ENCODE results near the gene SELENOT. TPM values are rescaled to one million over a fixed set of nuclear protein-coding genes. Genes with fewer than 3 reads are reported as not detected.
"Not testable (repeated sequence)": the region's sequence is repeated elsewhere in the genome, so short reads cannot be mapped to it uniquely, and the experiment has no call there.

SELENOT gene
- polyA plus RNA-seq, 3 donors: 210 to 549 (median 492) TPM

- Histone ChIP-seq H3K36me3 (replicated peaks in 1 of 2; ENCODE audit: control insufficient read depth in 1 of 2, insufficient read depth in 2 of 2, low read length in 2 of 2) (peaks cover 22 to 37% of the 10 kb centered on the region in 2 donors), H3K79me2 (ENCODE audit: insufficient read depth, low read length) (peaks cover 69% of the 10 kb centered on the region), H4K20me1 (ENCODE audit: insufficient read depth, low read length) (peaks cover 85% of the 10 kb centered on the region), H3K27me3 (ENCODE audit: control insufficient read depth in 2 of 2, insufficient read depth in 2 of 2, low read length in 2 of 2) (no peaks in the 10 kb centered on the region), H3K4me1 (ENCODE audit: control insufficient read depth in 1 of 2, insufficient read depth in 2 of 2, low read length in 2 of 2) (no peaks in the 10 kb centered on the region), H3K27ac (ENCODE audit: low read depth in 1 of 2, low read length in 2 of 2) (no peak overlapping the region), H3K4me3 (replicated peaks in 1 of 3; ENCODE audit: low read depth in 2 of 3, low read length in 3 of 3) (no peak overlapping the region), H3K4me2 (replicated peaks; ENCODE audit: extremely low read depth, low read length, poor library complexity, severe bottlenecking) (no peak overlapping the region), H3K9me3 (replicated peaks in 1 of 2; ENCODE audit: control insufficient read depth in 1 of 2, insufficient read depth in 1 of 2, low read length in 2 of 2) (no peaks in the 10 kb centered on the region), H3K9ac (ENCODE audit: insufficient read depth, low read length, poor library complexity, severe bottlenecking) (no peak overlapping the region), H2AFZ (ENCODE audit: insufficient read depth, low read depth, low read length, poor library complexity, severe bottlenecking) (no peak overlapping the region)
- TF ChIP-seq CTCF (IDR thresholded peaks at IDR 0.05): no peak
- H3K27me3 Mint-ChIP-seq (ENCODE audit: low read depth in 3 of 3): no peaks in the 10 kb centered on the region
- 100% methylated on average over 1 of the region's 7 CpGs for WGBS (ENCODE audit: insufficient coverage)
- H3K36me3 Mint-ChIP-seq: peaks cover 30 to 35% of the 10 kb centered on the region in 2 donors
- H3K4me3 Mint-ChIP-seq: no peak overlapping the region
- peaks cover 12% of the 10 kb centered on the region for H3K4me1 Mint-ChIP-seq
- peaks cover 0 to 1% (median 0%) of the 10 kb centered on the region in 7 donors for H3K9me3 Mint-ChIP-seq
- DNase-seq: no peak
- H3K27ac Mint-ChIP-seq: peak overlapping the region in 2 of 7 donors; percentile 26 to 68
- intact Hi-C loops (cut with micrococcal nuclease): no loop called here
Measured at GRCh38 chr3:150620002-150620689, 17.0 kb downstream of the SELENOT start.

GRCh38 chr3:150622955-150623354 is 19.8 kb downstream of the SELENOT start:
- H3K27ac ChIP-seq (ENCODE audit: low read depth in 1 of 2, low read length in 2 of 2); H3K4me1 ChIP-seq (ENCODE audit: control insufficient read depth in 1 of 2, insufficient read depth in 2 of 2, low read length in 2 of 2); H3K9me3 Mint-ChIP-seq; DNase-seq; H3K4me3 ChIP-seq (replicated peaks in 1 of 3; ENCODE audit: low read depth in 2 of 3, low read length in 3 of 3); H3K27me3 ChIP-seq (ENCODE audit: control insufficient read depth in 2 of 2, insufficient read depth in 2 of 2, low read length in 2 of 2); H3K9ac ChIP-seq (ENCODE audit: insufficient read depth, low read length, poor library complexity, severe bottlenecking); H3K4me1 Mint-ChIP-seq; H3K4me3 Mint-ChIP-seq; H3K27ac Mint-ChIP-seq; H3K27me3 Mint-ChIP-seq (ENCODE audit: low read depth in 3 of 3); H3K9me3 ChIP-seq (replicated peaks in 1 of 2; ENCODE audit: control insufficient read depth in 1 of 2, insufficient read depth in 1 of 2, low read length in 2 of 2); H3K4me2 ChIP-seq (replicated peaks; ENCODE audit: extremely low read depth, low read length, poor library complexity, severe bottlenecking); intact Hi-C loops (cut with micrococcal nuclease); H2AFZ ChIP-seq (ENCODE audit: insufficient read depth, low read depth, low read length, poor library complexity, severe bottlenecking): not testable (repeated sequence)
- Histone ChIP-seq H3K36me3 (replicated peaks in 1 of 2; ENCODE audit: control insufficient read depth in 1 of 2, insufficient read depth in 2 of 2, low read length in 2 of 2) (peaks cover 48 to 65% of the 10 kb centered on the region in 2 donors), H4K20me1 (ENCODE audit: insufficient read depth, low read length) (peaks cover 83% of the 10 kb centered on the region), H3K79me2 (ENCODE audit: insufficient read depth, low read length) (peaks cover 54% of the 10 kb centered on the region)
- H3K36me3 Mint-ChIP-seq: peaks cover 48 to 62% of the 10 kb centered on the region in 2 donors
